AG08395 (cell line): ENCODE measurements around the gene ENO2.
"Not testable (repeated sequence)": the region's sequence is repeated elsewhere in the genome, so short reads cannot be mapped to it uniquely, and the experiment has no call there.

Experiments used
- DNase-seq: peaks from one replicate; pipeline ENCODE4 v3.0.0; 2012; ENCODE audit warnings: mixed read lengths, low spot score

The ENO2 gene

GRCh38 chr12:6914246-6914946 is at the start of gene ENO2:
ENO2 (plus strand) TSS chr12:6914580; CDS start chr12:6915833, 1,253 bp downstream.
- peak; percentile 87 for DNase-seq

DNA sequence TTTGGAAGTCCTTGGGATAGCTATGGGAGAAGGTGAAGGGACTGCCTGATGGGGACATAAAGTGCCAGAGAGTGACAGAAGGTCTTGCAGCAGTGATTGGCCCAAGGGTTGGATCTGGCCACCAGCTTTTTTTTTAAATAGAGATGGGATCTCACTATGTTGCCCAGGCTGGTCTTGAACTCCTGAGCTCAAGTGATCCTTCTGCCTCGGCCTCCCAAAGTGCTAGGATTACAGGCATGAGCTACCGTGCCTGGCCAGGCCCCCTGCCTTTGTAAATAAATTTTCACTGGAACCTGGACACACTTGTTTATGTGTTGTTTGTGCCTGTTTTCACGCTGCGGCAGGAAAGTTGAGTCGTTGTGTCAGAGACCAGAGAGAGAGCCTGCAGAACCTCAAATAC is 49.1 kb upstream of the ENO2 start:
- not testable (repeated sequence) for DNase-seq

DNA sequence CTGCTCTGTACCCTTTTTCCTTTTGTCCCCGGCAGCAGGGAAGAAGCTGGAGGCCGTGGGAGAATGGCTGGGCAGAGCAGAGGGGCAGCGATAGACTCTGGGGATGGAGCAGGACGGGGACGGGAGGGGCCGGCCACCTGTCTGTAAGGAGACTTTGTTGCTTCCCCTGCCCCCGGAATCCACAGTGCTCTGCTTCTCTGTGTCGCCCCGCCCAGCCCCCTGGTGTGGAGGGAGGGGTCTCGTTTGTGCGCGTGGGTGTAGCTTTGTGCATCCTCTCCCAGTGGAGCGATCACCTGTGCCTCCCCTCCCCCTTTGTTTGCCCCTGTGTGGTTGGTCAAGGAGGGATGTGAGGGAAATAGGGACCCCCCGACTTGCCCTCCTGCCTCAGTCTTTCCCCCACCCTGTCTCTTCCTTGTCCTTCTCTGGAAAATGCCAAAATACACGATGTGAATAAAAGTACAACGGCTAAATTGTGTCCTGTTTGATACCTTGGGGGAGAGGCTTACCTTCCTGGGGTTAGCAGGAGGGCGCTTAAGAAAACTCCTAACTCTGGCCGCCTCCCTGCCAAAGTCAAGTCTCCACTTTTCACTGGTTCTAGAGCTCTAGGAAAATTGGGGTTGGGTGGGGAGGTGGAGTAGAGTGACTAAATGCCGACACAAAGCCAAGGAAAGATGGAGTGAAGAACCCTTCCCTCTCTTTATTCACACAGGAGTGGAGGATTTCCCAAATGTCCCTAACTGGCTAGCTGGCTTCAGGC is 48.0 kb upstream of the ENO2 start:
- no peak for DNase-seq

DNA sequence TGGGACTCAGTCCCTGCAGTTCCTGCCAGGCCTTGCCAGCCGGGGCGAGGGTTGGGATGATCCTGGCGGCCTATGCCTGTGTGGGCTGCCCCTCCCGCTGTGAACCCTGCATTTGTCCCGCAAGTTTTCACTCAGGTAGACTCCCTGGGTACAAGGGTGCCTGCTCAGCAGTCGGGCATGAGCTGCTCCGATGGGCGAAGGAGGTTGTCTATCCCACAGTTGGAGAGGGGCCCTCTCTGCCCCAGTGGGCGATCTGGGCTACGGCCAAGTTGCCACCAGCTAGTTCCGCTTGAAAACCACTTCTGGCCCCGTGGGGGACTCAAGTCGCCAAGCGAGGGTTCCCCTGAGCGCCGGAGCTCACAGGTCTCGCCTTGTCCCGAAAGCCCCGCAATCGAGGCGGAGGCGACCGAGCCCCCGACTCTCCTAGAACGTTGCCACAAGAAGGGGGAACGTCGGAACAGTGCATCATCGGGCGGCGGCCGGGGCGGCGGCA is 47.4 kb upstream of the ENO2 start:
- no peak for DNase-seq

DNA sequence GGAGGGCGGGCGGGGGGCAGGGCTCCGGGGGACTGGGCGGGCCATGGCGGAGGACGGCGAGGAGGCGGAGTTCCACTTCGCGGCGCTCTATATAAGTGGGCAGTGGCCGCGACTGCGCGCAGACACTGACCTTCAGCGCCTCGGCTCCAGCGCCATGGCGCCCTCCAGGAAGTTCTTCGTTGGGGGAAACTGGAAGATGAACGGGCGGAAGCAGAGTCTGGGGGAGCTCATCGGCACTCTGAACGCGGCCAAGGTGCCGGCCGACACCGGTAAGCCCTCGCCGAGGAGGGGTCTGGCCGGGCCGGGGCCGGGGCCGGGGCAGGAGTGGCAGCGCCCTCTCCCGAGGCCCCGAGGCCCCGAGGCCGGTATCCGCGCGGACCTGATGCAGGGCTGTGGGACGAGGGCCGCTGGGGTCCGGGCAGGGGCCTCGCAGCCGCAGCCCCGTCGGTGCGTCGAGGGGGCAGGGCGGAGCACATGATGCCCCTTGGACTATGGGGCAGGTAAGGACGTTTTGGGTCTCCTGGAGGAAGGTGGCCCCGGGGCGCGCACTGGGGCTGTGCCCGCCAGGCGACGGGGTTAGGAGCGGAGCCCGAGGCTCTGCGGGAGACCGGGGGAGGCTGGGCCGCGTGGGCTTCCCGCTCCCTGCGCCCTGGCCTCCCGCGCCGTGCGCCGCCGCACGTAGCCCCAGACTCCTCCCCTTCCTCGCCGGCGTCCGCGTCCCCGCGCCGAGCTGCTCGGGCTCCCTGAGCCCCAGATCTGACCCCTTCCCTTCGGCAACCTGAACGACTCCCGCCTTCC is 46.8 kb upstream of the ENO2 start, which contains the start of gene TPI1:
Gene TPI1, plus strand, starts transcription at position 119 of the 798 bp plus-strand sequence. Its CDS starts 36 bp downstream, at position 155.
- peak; percentile 95 for DNase-seq

GRCh38 chr12:6868211-6869048 is 46.0 kb upstream of the ENO2 start:
- DNase-seq, result no peak

DNA sequence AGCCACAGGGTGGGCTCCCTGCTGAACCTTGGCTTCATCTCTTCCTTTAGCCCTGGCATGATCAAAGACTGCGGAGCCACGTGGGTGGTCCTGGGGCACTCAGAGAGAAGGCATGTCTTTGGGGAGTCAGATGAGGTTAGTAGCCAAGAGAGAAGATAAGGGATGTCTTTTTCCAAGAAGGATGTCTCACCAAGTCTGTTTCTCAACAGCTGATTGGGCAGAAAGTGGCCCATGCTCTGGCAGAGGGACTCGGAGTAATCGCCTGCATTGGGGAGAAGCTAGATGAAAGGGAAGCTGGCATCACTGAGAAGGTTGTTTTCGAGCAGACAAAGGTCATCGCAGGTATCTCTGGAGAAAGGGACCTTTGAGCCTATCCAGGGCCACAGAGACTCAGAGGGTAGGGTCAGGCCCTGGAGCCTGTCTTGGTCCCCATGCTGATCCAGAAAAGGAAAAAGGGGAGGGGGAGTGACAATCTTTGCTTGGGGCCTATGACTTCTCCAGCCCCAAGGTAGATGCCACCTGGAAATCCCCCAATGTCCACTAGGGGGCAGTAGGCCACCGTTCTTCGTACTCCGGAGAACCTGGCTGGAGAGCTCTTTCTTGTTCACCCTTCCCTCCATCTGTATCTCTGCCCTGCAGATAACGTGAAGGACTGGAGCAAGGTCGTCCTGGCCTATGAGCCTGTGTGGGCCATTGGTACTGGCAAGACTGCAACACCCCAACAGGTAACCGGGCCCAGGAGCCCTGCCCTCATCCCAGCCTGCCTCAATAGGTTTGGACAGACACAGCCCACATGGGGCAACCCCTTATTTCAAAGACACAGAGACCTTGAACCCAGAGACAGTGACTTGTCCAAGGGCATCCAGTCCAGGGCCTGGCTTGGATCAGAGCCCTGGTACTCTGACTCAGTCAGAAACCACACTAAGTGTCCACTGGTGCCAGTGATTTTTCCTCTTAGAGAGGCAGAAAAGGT is 45.0 kb upstream of the ENO2 start:
- DNase-seq, result peak; percentile 67

DNA sequence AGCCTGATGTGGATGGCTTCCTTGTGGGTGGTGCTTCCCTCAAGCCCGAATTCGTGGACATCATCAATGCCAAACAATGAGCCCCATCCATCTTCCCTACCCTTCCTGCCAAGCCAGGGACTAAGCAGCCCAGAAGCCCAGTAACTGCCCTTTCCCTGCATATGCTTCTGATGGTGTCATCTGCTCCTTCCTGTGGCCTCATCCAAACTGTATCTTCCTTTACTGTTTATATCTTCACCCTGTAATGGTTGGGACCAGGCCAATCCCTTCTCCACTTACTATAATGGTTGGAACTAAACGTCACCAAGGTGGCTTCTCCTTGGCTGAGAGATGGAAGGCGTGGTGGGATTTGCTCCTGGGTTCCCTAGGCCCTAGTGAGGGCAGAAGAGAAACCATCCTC is 44.1 kb upstream of the ENO2 start:
- not testable (repeated sequence) for DNase-seq

GRCh38 chr12:6871052-6871957 is 43.1 kb upstream of the ENO2 start:
- no peak for DNase-seq

- DNase-seq, result peak; percentile 84
Measured at GRCh38 chr12:6872073-6873048, 42.0 kb upstream of the ENO2 start.

DNA sequence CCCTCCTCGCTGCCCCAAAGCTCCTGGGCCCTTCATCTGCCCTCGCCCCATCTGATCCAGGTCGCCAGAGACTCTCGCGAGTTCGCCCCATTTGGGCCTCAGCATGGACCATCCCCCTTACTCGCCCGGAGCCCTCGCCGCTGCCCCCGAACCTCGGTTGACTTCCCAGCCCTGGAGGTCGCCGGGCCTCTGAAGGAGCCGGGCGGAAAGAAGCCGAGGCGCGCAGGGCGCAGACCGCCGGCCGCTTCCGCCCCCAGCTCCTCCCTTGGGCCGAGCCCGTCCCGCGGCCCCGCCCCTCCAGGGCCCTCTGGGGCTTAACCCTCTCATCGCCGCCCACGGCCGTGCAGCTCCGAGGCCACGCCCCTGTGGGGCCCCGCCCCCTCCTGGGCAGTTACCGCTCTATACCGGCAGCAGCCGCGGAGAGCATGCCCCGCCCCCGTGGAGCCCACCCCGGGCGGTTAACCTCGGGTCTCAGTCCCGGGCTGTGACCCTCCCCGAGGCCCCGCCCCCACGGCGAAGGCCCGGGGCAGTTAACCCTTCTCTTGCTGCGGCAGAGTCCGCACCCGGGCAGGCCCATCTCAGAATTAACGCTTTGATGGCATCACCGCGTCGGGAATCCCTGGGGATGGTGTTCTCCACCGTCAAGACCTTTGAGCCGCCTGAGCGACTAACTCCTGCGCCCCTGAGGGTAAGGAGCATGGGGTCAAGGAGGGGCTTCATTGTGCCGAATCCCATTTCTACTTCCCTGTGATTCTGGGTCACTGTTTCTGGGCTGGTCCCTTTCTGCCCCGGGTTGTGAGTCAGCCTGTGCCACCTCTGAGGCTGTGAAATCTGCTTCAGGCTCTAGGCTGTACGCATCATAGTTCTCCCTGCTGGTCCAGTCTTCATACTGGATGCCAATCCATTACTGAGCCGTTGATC is 41.0 kb upstream of the ENO2 start, which contains the start of gene SPSB2:
Gene SPSB2, minus strand, starts transcription at position 210 of the 921 bp plus-strand sequence. CDS start 402 bp downstream, outside the sequence.
- DNase-seq, result peak; percentile 97

- not testable (repeated sequence) for DNase-seq
Measured at GRCh38 chr12:6874015-6874368, 40.4 kb upstream of the ENO2 start.

GRCh38 chr12:6879824-6880223 is 34.6 kb upstream of the ENO2 start:
- DNase-seq, result not testable (repeated sequence)

DNA sequence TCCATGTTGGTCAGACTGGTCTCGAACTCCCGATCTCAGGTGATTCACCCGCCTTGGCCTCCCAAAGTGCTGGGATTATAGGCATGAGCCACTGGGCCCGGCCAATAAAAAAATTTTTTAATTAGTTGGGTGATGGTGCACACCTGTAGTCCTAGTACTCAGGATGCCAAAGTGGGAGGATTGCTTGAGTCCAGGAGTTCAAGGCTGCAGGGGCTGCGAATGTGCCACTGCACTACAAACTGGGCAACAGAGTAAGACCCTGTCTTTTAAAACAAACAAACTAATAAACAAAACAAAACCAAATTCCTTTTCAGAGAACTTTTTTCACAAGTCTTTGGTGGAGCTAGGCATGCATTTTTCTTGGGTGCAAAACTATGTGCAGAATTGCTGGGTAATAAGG is 31.1 kb upstream of the ENO2 start:
- DNase-seq, result no peak

GRCh38 chr12:6883683-6884082 is 30.7 kb upstream of the ENO2 start:
- no peak for DNase-seq

DNA sequence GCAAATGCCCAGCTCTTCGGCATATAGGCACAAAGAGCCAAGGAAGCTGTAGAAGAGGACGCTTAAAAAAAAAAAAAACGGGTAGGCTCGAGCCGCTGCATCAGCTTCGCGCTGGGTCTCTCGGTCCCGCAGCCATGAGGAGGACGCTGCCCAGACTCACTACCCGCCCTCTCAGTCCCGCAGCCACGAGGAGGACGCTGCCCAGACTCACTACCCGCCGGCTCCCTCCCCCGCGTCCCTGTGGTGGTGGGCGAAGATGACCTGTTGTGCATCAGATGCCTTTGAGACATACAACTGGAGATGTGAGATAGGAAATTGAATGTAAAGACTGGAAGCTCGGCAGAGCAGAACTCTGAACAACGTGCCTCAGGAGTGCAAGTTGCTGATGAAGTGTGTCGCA is 29.8 kb upstream of the ENO2 start:
- no peak for DNase-seq
